Liver (tissue), 9 donors: ENCODE measurements around the gene TCTA. TPM values are rescaled to one million over a fixed set of nuclear protein-coding genes. Genes with fewer than 3 reads are reported as not detected.

ENCODE experiments used
- DNase-seq: peaks from one replicate; pipeline ENCODE4 v3.0.0-alpha.2; 2017; ENCODE audit warnings: low spot score
- H3K27ac ChIP-seq, 2 donors: one replicate each; pipeline ENCODE4 v1.7.0; 2013; ENCODE audit warnings: inconsistent platforms in 2 of 2, low read length in 2 of 2, control low read depth in 1 of 2, low read depth in 1 of 2, mild to moderate bottlenecking in 1 of 2
- H3K27me3 ChIP-seq, 4 donors: one replicate each; pipeline versions ENCODE4 v1.6.1 to v1.7.0; 2013; ENCODE audit warnings: low read length in 3 of 4, inconsistent platforms in 1 of 4, mild to moderate bottlenecking in 1 of 4, moderate library complexity in 1 of 4; ENCODE audit not compliant: control insufficient read depth in 4 of 4, insufficient read depth in 4 of 4
- H3K36me3 ChIP-seq, 4 donors: one replicate each; pipeline versions ENCODE4 v1.6.1 to v1.7.0; 2013; ENCODE audit warnings: low read length in 3 of 4, mild to moderate bottlenecking in 3 of 4, low read depth in 1 of 4, moderate library complexity in 1 of 4; ENCODE audit not compliant: control insufficient read depth in 4 of 4, insufficient read depth in 3 of 4
- H3K4me1 ChIP-seq, 4 donors: one replicate each; pipeline versions ENCODE4 v1.6.1 to v1.7.0; 2013; ENCODE audit warnings: low read length in 3 of 4, mild to moderate bottlenecking in 3 of 4, moderate library complexity in 1 of 4; ENCODE audit not compliant: control insufficient read depth in 4 of 4, insufficient read depth in 4 of 4
- H3K4me3 ChIP-seq, 3 donors: one replicate each; pipeline versions ENCODE4 v1.6.1 to v1.7.0; 2013; ENCODE audit warnings: low read length in 3 of 3, control low read depth in 1 of 3, low read depth in 1 of 3, mild to moderate bottlenecking in 1 of 3
- H3K9ac ChIP-seq, 2 donors: one replicate each; pipeline ENCODE4 v1.7.0; 2013; ENCODE audit warnings: low read length in 2 of 2, mild to moderate bottlenecking in 2 of 2, moderate library complexity in 2 of 2, control low read depth in 1 of 2, low read depth in 1 of 2
- H3K9me3 ChIP-seq, 4 donors: one replicate each; pipeline versions ENCODE4 v1.6.1 to v1.7.0; 2013; ENCODE audit warnings: low read length in 3 of 4; ENCODE audit not compliant: control insufficient read depth in 4 of 4
- EGR1 ChIP-seq, 2 donors: IDR thresholded peaks; 2 replicates each; pipeline ENCODE4 v1.6.1; 2016 to 2018; ENCODE audit warnings: antibody characterized with exemption in 2 of 2, low read depth in 2 of 2
- FOXA1 ChIP-seq: IDR thresholded peaks from 2 replicates; pipeline ENCODE4 v1.6.1; 2016; ENCODE audit warnings: antibody characterized with exemption
- GABPA ChIP-seq, 2 donors: IDR thresholded peaks in 1 of 2; conservative IDR thresholded peaks in 1 of 2; 2 replicates each; pipeline ENCODE4 v1.6.1; 2016; ENCODE audit warnings: antibody characterized with exemption in 2 of 2, mild to moderate bottlenecking in 1 of 2, moderate library complexity in 1 of 2
- HNF4A ChIP-seq, 2 donors: conservative IDR thresholded peaks; 2 replicates each; pipeline ENCODE4 v1.6.1; 2016; ENCODE audit warnings: antibody characterized with exemption in 2 of 2, mild to moderate bottlenecking in 2 of 2
- JUND ChIP-seq, 2 donors: IDR thresholded peaks; 2 replicates each; pipeline ENCODE4 v1.6.1; 2016; ENCODE audit warnings: antibody characterized with exemption in 2 of 2
- MAX ChIP-seq: IDR thresholded peaks from 2 replicates; pipeline ENCODE4 v1.6.1; 2016; ENCODE audit warnings: antibody characterized with exemption
- NR2F2 ChIP-seq: IDR thresholded peaks from 2 replicates; pipeline ENCODE4 v1.6.1; 2016; ENCODE audit warnings: antibody characterized with exemption
- RAD21 ChIP-seq, 2 donors: IDR thresholded peaks; 2 replicates each; pipeline ENCODE4 v1.6.1; 2016; ENCODE audit warnings: antibody characterized with exemption in 2 of 2, mild to moderate bottlenecking in 2 of 2
- RXRA ChIP-seq, 2 donors: IDR thresholded peaks; 2 replicates each; pipeline ENCODE4 v1.6.1; 2017 to 2018; ENCODE audit warnings: antibody characterized with exemption in 2 of 2, mild to moderate bottlenecking in 1 of 2
- SP1 ChIP-seq: IDR thresholded peaks from 2 replicates; pipeline ENCODE4 v1.6.1; 2018; ENCODE audit warnings: antibody characterized with exemption, mild to moderate bottlenecking
- TAF1 ChIP-seq: conservative IDR thresholded peaks from 2 replicates; pipeline ENCODE4 v1.6.1; 2016; ENCODE audit warnings: antibody characterized with exemption, mild to moderate bottlenecking
- YY1 ChIP-seq: IDR thresholded peaks from 2 replicates; pipeline ENCODE4 v1.6.1; 2016; ENCODE audit warnings: antibody characterized with exemption, mild to moderate bottlenecking
- ZBTB33 ChIP-seq: IDR thresholded peaks from 2 replicates; pipeline ENCODE4 v1.6.1; 2016; ENCODE audit warnings: antibody characterized with exemption
- WGBS: extraction: QIAGEN DNeasy Blood & Tissue Kit; methylation state at CpG from one replicate; pipeline ENCODE4 v1.1.7; 2013; 5-methylcytosine and 5-hydroxymethylcytosine counted together
- polyA plus RNA-seq, 2 donors: library from polyadenylated mRNA; stranded (reverse) in 1 of 2; unstranded in 1 of 2; fragments of 200-250 nt in 1 of 2; fragments of >200 nt in 1 of 2; fragmentation: Nextera tagmentation in 1 of 2; extraction: Ambion mirVana in 1 of 2; gene quantifications; one replicate each; pipeline versions ENCODE4 v1.2.1 to v1.2.3, GENCODE V29; 2013 to 2015
- total RNA-seq, 2 donors: library from RNA; depleted of rRNA; stranded (reverse); fragments of >200 nt; gene quantifications; one replicate each; pipeline ENCODE4 v1.2.3, GENCODE V29; 2014
- TF ChIP-seq, protein P1 (sequence below): IDR thresholded peaks from 2 replicates; pipeline ENCODE4 v1.6.1; 2016; ENCODE audit warnings: antibody characterized with exemption, mild to moderate bottlenecking
- donor health status: healthy.
- donor health status: healthy.
- donor health status: healthy.
- donor health status: healthy.
- donor health status: healthy.

The TCTA gene
- total RNA-seq (10 to 100 TPM; 13.6 to 24.9 TPM), polyA plus RNA-seq (10 to 100 TPM; 24.3 to 28.2 TPM)

DNA sequence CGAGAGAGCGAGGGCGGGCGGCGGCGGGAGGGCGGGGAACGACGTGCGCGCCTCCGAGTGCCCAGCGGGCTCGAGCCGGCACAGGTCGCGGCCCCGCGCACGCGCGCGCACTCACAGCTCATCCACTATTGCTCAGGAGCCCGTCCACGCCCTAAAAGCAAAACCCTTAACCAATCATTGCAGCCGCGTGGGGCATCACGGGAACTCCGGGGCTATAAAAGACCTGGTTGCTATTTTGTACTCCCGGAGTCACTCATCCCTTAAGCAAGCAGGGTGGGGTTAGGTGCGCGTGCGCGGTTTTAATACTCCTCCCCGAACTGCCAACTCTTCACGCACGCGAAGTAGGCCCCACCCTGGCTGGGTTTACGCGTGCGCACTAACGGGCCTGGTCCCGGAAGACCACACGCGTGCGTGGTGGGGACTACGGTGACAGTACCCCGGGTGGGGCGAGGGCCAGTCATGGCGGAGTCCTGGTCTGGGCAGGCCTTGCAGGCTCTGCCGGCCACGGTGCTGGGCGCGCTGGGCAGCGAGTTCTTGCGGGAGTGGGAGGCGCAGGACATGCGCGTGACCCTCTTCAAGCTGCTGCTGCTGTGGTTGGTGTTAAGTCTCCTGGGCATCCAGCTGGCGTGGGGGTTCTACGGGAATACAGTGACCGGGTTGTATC, at the start of gene TCTA, which contains the start of gene RHOA:
TCTA (plus strand) TSS at position 456 of the 664 bp plus-strand sequence; CDS start at position 460, 4 bp downstream.
RHOA (minus strand) TSS at position 9 of the 664 bp plus-strand sequence. CDS start 36,387 bp downstream, outside the sequence.
- TF ChIP-seq TAF1 (peak; percentile 79), RAD21 (IDR thresholded peaks at IDR 0.05) (peak in 1 of 2 donors; percentile 32), EGR1 (IDR thresholded peaks at IDR 0.05; ENCODE audit: low read depth in 2 of 2) (peak in 1 of 2 donors; percentile 39), FOXA1 (no peak), JUND (IDR thresholded peaks at IDR 0.05) (peak in 1 of 2 donors; percentile 48), NR2F2 (no peak), GABPA (IDR thresholded peaks at IDR 0.05 in 1 of 2, conservative IDR thresholded peaks at IDR 0.05 in 1 of 2) (peak in 1 of 2 donors; percentile 71), MAX (no peak), SP1 (peak; percentile 81), YY1 (peak; percentile 97), RXRA (IDR thresholded peaks at IDR 0.05) (peak in 1 of 2 donors; percentile 39), HNF4A (conservative IDR thresholded peaks at IDR 0.05) (no peak)
- TF ChIP-seq, protein P1, sequence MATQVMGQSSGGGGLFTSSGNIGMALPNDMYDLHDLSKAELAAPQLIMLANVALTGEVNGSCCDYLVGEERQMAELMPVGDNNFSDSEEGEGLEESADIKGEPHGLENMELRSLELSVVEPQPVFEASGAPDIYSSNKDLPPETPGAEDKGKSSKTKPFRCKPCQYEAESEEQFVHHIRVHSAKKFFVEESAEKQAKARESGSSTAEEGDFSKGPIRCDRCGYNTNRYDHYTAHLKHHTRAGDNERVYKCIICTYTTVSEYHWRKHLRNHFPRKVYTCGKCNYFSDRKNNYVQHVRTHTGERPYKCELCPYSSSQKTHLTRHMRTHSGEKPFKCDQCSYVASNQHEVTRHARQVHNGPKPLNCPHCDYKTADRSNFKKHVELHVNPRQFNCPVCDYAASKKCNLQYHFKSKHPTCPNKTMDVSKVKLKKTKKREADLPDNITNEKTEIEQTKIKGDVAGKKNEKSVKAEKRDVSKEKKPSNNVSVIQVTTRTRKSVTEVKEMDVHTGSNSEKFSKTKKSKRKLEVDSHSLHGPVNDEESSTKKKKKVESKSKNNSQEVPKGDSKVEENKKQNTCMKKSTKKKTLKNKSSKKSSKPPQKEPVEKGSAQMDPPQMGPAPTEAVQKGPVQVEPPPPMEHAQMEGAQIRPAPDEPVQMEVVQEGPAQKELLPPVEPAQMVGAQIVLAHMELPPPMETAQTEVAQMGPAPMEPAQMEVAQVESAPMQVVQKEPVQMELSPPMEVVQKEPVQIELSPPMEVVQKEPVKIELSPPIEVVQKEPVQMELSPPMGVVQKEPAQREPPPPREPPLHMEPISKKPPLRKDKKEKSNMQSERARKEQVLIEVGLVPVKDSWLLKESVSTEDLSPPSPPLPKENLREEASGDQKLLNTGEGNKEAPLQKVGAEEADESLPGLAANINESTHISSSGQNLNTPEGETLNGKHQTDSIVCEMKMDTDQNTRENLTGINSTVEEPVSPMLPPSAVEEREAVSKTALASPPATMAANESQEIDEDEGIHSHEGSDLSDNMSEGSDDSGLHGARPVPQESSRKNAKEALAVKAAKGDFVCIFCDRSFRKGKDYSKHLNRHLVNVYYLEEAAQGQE: peak; percentile 68
- peaks cover 0 to 11% (median 2%) of the 10 kb centered on the region in 4 donors for H3K36me3 ChIP-seq
- peak within 1 kb of the TSS; percentile 58 to 93 for H3K27ac ChIP-seq
- H3K4me3 ChIP-seq: peak within 1 kb of the TSS; percentile 93 to 98 (median 94)
- H3K27me3 ChIP-seq: no peaks in the 10 kb centered on the region
- under 1% methylated on average over 62 of the region's 62 CpGs for WGBS
- H3K4me1 ChIP-seq: peaks cover 8 to 36% (median 28%) of the 10 kb centered on the region in 4 donors
- no peaks in the 10 kb centered on the region for H3K9me3 ChIP-seq
- H3K9ac ChIP-seq: peak within 1 kb of the TSS; percentile 93 to 100
- DNase-seq: peak; percentile 98

- Histone ChIP-seq H3K9me3 (no peaks in the 10 kb centered on the region), H3K27me3 (no peaks in the 10 kb centered on the region), H3K9ac (no peak overlapping the region), H3K4me1 (peaks cover 1 to 14% (median 9%) of the 10 kb centered on the region in 4 donors), H3K27ac (no peak overlapping the region), H3K4me3 (no peak overlapping the region), H3K36me3 (peaks cover 14 to 41% (median 27%) of the 10 kb centered on the region in 4 donors)
- WGBS: 92% methylated on average over 3 of the region's 3 CpGs
- no peak for DNase-seq
- no peak for TF ChIP-seq JUND (IDR thresholded peaks at IDR 0.05)
- TF ChIP-seq SP1: no peak
- no peak for TF ChIP-seq GABPA (IDR thresholded peaks at IDR 0.05 in 1 of 2, conservative IDR thresholded peaks at IDR 0.05 in 1 of 2)
- no peak for TF ChIP-seq ZBTB33
These were observed 49.7 kb upstream of the TCTA start for GRCh38 chr3:49362561-49362960.
